Mucosa of descending colon (tissue), 3 donors: ENCODE measurements around the gene NLGN3. TPM values are rescaled to one million over a fixed set of nuclear protein-coding genes. Genes with fewer than 3 reads are reported as not detected.

Source experiments
- ATAC-seq: fragments of 200-7000 bp; cut with Tn5 transposase; one replicate; pipeline ENCODE4 v1.9.1; 2020; ENCODE audit warnings: mild to moderate bottlenecking, moderate library complexity
- DNase-seq, 3 donors: peaks; one replicate each; pipeline ENCODE4 v3.0.0-alpha.2; 2020
- H3K36me3 ChIP-seq: fragments of 200-600 bp; one replicate; pipeline ENCODE4 v1.8.0; 2021; ENCODE audit warnings: low read depth, mild to moderate bottlenecking
- H3K4me1 ChIP-seq: fragments of 200-600 bp; one replicate; pipeline ENCODE4 v1.8.0; 2021; ENCODE audit warnings: low read depth, mild to moderate bottlenecking
- H3K4me3 ChIP-seq: fragments of 200-600 bp; one replicate; pipeline ENCODE4 v1.8.0; 2021; ENCODE audit warnings: mild to moderate bottlenecking
- H3K9me3 ChIP-seq: fragments of 200-600 bp; one replicate; pipeline ENCODE4 v1.8.0; 2021; ENCODE audit warnings: mild to moderate bottlenecking
- intact Hi-C, 2 donors: fragments of 100-400 bp; cut with DNase I in 1 of 2; cut with micrococcal nuclease in 1 of 2; formaldehyde crosslinking; loops; one replicate each; pipeline versions ENCODE4 v1.11.0 to v1.11.1; 2022; cut with DNase I, micrococcal nuclease
- total RNA-seq, 3 donors: library from RNA; stranded (reverse); fragmentation: NEBNext Ultra II Directional in 2 of 3; extraction: Animal tissue kit (Norgen Biotek cat#: 25700) in 2 of 3; gene quantifications; one replicate each; pipeline versions ENCODE4 v1.2.1 to v1.2.4, GENCODE V29; 2021 to 2023
- TF ChIP-seq, protein P1 (sequence below): fragments of 200-600 bp; IDR thresholded peaks from one replicate; pipeline ENCODE4 v1.8.0; 2022; ENCODE audit warnings: antibody characterized with exemption, mild to moderate bottlenecking
- donor health status: DM: no; HTN: no; CAD: no; lungs with moderate emphysema.
- donor health status: DM: no; HTN: no; CAD: no.
- donor health status: DM: no; HTN: yes; CAD: no.

Gene NLGN3
- total RNA-seq, 3 donors from 2014 or later: 0.46 to 3.1 (median 0.94) TPM

DNA sequence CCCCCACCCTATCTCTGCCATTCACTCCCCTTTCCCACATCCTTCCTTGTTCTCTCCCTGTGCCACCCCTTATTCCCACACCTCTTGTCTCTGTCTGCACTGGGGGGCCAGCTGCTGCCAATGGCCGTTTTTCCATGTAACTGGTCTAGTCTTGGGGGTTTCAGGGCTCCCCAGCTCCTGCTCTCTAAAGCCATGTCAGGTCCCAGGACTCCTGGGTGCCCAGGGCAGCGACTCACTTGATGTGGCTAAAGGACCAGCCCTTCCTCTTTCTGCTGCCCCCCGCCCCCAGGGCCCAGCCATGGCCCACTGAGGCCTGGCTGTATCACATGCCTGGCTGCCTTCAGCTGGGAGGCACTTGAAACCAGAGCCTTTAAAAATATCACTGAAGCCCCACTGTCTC, 10.0 kb downstream of the NLGN3 start:
- intact Hi-C loops: no loop called here
- TF ChIP-seq, protein P1, sequence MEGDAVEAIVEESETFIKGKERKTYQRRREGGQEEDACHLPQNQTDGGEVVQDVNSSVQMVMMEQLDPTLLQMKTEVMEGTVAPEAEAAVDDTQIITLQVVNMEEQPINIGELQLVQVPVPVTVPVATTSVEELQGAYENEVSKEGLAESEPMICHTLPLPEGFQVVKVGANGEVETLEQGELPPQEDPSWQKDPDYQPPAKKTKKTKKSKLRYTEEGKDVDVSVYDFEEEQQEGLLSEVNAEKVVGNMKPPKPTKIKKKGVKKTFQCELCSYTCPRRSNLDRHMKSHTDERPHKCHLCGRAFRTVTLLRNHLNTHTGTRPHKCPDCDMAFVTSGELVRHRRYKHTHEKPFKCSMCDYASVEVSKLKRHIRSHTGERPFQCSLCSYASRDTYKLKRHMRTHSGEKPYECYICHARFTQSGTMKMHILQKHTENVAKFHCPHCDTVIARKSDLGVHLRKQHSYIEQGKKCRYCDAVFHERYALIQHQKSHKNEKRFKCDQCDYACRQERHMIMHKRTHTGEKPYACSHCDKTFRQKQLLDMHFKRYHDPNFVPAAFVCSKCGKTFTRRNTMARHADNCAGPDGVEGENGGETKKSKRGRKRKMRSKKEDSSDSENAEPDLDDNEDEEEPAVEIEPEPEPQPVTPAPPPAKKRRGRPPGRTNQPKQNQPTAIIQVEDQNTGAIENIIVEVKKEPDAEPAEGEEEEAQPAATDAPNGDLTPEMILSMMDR: no peak
- Histone ChIP-seq H3K9me3 (no peaks in the 10 kb centered on the region), H3K4me3 (no peak overlapping the region), H3K36me3 (no peaks in the 10 kb centered on the region), H3K4me1 (no peaks in the 10 kb centered on the region)
- DNase-seq: no peak
- ATAC-seq: no peak

DNA sequence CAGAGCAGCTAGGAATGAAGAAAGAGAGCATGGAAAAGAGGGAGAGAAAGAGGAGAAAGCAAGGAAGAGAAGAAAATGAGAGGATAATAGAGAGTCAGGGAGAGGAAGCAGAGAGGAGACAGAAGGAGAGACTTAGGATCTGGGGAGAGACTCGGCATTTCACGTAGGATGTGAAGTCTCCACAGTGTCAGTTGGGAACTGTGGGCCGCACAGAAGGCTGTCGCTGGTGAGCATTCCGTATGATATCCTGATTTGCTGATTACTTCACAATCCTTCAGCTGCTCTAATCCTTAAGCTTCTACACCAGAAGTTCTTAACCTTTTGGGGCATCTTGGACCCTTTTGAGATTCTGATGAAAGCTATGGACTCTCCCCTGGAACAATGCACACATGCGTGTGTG, 14.0 kb downstream of the NLGN3 start:
- Histone ChIP-seq H3K4me1 (no peaks in the 10 kb centered on the region), H3K36me3 (no peaks in the 10 kb centered on the region), H3K9me3 (no peaks in the 10 kb centered on the region), H3K4me3 (no peak overlapping the region)
- DNase-seq (no peak), ATAC-seq (no peak)
- intact Hi-C loops: no loop called here
- TF ChIP-seq, protein P1: no peak

DNA sequence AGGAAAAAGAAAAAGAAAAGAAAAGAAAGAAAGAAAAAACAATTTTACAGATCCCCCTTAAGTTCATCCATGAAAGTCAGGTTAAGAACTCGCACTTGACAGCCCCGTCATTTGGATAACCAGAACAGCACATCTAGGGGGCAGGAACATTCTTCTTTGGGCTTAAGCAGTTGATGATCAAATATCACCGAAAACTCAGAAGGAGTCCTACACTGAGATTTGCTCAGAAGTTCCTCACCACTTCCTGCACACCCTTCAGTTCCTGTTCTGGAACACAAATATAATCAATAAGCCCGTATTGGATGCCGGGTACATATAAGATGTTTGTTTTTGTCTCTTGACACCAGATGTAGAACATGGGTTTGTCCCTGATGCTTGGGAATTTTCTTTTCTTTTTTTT, 14.7 kb downstream of the NLGN3 start:
- no peak overlapping the region for H3K4me3 ChIP-seq
- no peaks in the 10 kb centered on the region for H3K9me3 ChIP-seq
- TF ChIP-seq, protein P1: no peak
- intact Hi-C loops: no loop called here
- H3K4me1 ChIP-seq: no peaks in the 10 kb centered on the region
- no peaks in the 10 kb centered on the region for H3K36me3 ChIP-seq
- DNase-seq (no peak), ATAC-seq (no peak)

DNA sequence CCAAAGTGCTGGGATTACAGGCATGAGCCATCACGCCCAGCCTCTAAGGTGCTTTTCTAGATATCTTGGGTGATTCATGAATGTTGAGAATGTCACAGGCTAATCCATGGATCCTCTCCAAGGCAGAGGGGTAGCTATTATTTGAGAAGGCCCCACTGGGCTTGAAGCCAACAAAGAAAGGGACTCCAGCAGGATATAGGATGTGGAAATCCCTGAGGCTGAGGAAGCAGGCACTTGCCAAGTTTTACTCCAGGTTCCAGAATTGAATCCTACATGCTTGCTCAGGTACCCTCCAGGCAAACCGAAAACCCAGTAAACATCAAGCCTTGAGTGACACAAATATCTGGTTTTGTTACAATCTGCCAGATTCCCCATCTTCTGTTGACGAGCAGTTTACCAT, 15.8 kb downstream of the NLGN3 start:
- Histone ChIP-seq H3K36me3 (no peaks in the 10 kb centered on the region), H3K4me3 (no peak overlapping the region), H3K9me3 (no peaks in the 10 kb centered on the region), H3K4me1 (no peaks in the 10 kb centered on the region)
- intact Hi-C loops: no loop called here
- DNase-seq (no peak), ATAC-seq (no peak)
- TF ChIP-seq, protein P1: no peak

DNA sequence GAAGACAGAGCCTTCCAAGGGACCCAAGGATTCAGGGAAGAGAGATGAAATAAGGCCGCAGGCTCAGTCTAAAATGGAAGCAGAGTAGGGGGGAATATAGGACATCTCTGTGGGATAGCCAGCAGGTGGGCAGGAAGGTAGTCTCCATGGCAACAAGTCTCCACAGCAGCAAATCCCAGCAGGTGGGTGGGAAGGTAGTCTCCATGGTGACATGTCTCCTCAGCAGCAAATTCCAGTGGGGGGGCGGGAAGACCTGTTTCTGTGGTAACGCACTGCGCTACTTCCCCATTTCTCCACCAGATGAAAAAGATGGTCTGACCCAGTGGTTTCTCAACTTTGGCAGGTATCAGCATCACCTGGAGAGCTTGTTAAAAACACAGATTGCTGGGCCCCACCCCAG, 18.3 kb downstream of the NLGN3 start:
- ATAC-seq: no peak

More for the DNA sequence above, 18.3 kb downstream of the NLGN3 start:
- DNase-seq: no peak
- Histone ChIP-seq H3K9me3 (no peaks in the 10 kb centered on the region), H3K36me3 (no peaks in the 10 kb centered on the region), H3K4me3 (no peak overlapping the region), H3K4me1 (no peaks in the 10 kb centered on the region)
- TF ChIP-seq, protein P1: no peak
- intact Hi-C loops: no loop called here
